DOHH2 (cell line): Measurements from ENCODE around the gene CHD6.

Experiments
- H3F3A ChIP-seq: fragments of 200-600 bp; sonication (generic), shearing (Covaris generic); 2 replicates; pipeline ENCODE4 v1.6.0; 2016; ENCODE audit warnings: antibody characterized with exemption, mild to moderate bottlenecking; ENCODE audit not compliant: control insufficient read depth, insufficient read depth
- H3K27ac ChIP-seq: fragments of 200-600 bp; sonication (generic); 2 replicates; pipeline ENCODE4 v1.5.1; 2014; ENCODE audit warnings: low read depth, mild to moderate bottlenecking, low read length, moderate library complexity
- H3K27me3 ChIP-seq: fragments of 200-600 bp; sonication (generic); 2 replicates; pipeline ENCODE4 v1.6.1; 2014; ENCODE audit warnings: mild to moderate bottlenecking, low read length, mixed read lengths; ENCODE audit not compliant: control insufficient read depth
- H3K36me3 ChIP-seq: fragments of 200-600 bp; sonication (generic); 2 replicates; pipeline ENCODE4 v1.6.1; 2014; ENCODE audit warnings: mild to moderate bottlenecking, low read length, moderate library complexity, mixed read lengths; ENCODE audit not compliant: control insufficient read depth
- H3K4me1 ChIP-seq: fragments of 200-600 bp; sonication (generic); 2 replicates; pipeline ENCODE4 v1.6.1; 2014; ENCODE audit warnings: mild to moderate bottlenecking, low read length, mixed read lengths; ENCODE audit not compliant: control insufficient read depth
- H3K4me2 ChIP-seq: fragments of 200-600 bp; sonication (generic); 2 replicates; pipeline ENCODE4 v1.6.0; 2014; ENCODE audit warnings: mild to moderate bottlenecking, low read length, moderate library complexity
- H3K4me3 ChIP-seq: fragments of 200-600 bp; sonication (generic); 2 replicates; pipeline ENCODE4 v1.5.1; 2014; ENCODE audit warnings: mild to moderate bottlenecking, low read length, mixed read lengths
- H3K79me2 ChIP-seq: fragments of 200-600 bp; sonication (generic); 2 replicates; pipeline ENCODE4 v1.6.1; 2014; ENCODE audit warnings: mild to moderate bottlenecking, low read length, mixed read lengths; ENCODE audit not compliant: control insufficient read depth
- H3K9me2 ChIP-seq: fragments of 200-600 bp; sonication (generic); replicated peaks from 2 replicates; pipeline ENCODE4 v1.6.1; 2014; ENCODE audit warnings: mild to moderate bottlenecking, low read length, mixed read lengths; ENCODE audit not compliant: control insufficient read depth
- H3K9me3 ChIP-seq: fragments of 200-600 bp; sonication (generic); 2 replicates; pipeline ENCODE4 v1.6.1; 2014; ENCODE audit warnings: antibody characterized with exemption, low read length, mixed read lengths; ENCODE audit not compliant: control insufficient read depth, insufficient read depth
- H4K20me1 ChIP-seq: fragments of 200-600 bp; sonication (generic); 2 replicates; pipeline ENCODE4 v1.6.0; 2014; ENCODE audit warnings: low read depth, mild to moderate bottlenecking, antibody characterized with exemption, low read length, moderate library complexity; ENCODE audit not compliant: control insufficient read depth, insufficient read depth
- EZH2phosphoT487 ChIP-seq: fragments of 200-600 bp; sonication (generic); IDR thresholded peaks from 2 replicates; pipeline ENCODE4 v1.6.1; 2017; ENCODE audit warnings: borderline replicate concordance, mild to moderate bottlenecking, antibody characterized with exemption, low read length, moderate library complexity, mixed read lengths
- TF ChIP-seq, protein P1 (sequence below): fragments of 200-600 bp; sonication (generic); IDR thresholded peaks from one replicate; pipeline ENCODE4 v1.5.1; 2014; ENCODE audit warnings: antibody characterized with exemption, mild to moderate bottlenecking, low read depth, low read length; ENCODE audit not compliant: poor library complexity, severe bottlenecking

The CHD6 gene

DNA sequence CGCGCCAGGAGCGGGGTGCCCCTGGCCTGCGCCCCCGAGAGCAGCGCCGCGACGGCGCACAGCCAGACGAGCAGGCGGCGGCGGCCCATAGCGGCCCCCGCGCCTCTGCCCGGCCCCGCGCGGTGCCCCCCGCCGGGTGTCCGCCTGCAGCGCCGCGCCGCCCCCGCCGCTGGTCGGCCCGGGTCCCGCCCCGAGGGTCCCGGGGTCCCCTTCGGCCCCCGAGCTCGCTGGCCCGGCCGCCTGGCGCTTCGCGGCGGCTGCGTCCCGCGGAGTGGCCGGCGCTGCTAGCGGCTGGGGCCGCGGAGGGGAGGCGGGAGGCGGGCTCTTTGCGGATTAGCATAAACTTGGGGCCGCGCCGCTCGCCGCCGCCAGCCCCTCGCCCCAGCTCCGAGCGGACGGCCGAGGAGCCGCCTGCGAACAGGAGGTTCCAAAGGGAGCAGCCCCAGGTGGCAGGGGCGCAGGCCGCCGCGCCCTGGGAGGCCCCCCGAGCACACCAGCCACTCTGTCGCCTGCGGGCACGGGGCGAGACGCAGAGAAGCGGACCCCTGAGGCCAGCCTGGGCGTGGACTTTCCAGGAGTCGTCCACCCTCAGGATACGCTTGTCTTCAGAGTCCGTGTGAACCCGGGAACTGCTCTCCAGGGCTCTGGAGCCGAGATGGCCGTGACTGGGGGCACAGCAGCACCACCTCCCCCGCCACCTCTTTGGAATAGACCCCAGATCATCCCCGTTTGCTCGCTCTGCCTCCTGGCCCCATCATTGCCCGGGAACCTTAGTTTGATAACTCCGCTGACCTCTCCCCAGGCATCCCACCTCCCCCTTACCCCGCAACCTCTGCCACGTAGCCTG lies 251.4 kb downstream of the CHD6 start, which contains the start of gene EMILIN3:
TSS of gene EMILIN3 (minus strand) at position 273 of the 847 bp plus-strand sequence. CDS start at position 89, 184 bp downstream.
- H3K36me3 ChIP-seq = no peaks in the 10 kb centered on the region

DNA sequence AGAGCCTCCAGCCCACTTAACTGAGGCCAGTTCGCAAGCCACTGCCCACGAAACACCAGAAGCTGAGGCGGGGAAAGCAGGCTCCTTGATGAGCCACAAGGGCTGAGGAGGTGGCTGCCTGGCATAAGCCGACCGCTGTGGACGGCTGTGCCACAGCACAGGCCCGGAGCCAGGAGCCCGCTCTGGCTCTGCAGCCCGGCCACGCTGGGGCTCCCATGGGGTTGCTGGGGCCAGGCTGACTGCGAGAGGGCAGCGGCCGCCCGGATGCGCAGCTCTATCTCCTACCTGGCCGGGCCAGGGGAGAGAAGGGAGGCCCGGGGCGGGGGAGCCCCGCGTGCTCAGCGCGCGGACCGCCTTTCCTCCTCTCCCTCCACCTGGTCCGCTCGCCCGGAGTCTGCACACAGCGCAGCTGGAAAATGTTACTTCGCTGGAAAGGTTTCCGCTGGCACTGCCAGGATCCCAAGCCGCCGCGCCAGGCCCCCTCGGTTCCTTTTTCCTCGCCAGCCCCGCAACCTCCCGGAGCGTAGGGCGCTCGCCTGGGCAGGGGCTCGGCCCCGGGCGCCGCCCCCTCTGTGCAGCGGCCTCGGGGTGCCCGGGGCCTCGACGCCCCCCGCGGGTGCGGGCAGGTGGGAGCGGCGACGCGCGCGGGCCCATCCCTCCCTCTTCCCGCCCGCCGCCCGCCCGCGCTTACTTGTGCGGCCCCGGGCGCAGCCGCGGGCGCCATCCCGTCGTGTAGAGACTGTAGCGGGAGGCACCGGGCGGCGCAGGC lies 252.2 kb downstream of the CHD6 start:
- Histone ChIP-seq H3K4me3 (no peak overlapping the region), H3K27ac (no peak overlapping the region)

More for the DNA sequence above, 251.4 kb downstream of the CHD6 start, which contains the start of gene EMILIN3:
- Histone ChIP-seq H3K4me3 (no peak within 1 kb of the TSS), H3K27ac (no peak within 1 kb of the TSS), H3F3A (no peaks in the 10 kb centered on the region), H3K27me3 (no peaks in the 10 kb centered on the region), H3K9me3 (0 out of 2 replicates have a peak, but pooled peaks cover 4% of the 10 kb centered on the region), H3K4me1 (no peaks in the 10 kb centered on the region), H3K9me2 (no peaks in the 10 kb centered on the region), H3K4me2 (no peak within 1 kb of the TSS), H4K20me1 (no peaks in the 10 kb centered on the region), H3K79me2 (no peaks in the 10 kb centered on the region)
- TF ChIP-seq, protein P1, sequence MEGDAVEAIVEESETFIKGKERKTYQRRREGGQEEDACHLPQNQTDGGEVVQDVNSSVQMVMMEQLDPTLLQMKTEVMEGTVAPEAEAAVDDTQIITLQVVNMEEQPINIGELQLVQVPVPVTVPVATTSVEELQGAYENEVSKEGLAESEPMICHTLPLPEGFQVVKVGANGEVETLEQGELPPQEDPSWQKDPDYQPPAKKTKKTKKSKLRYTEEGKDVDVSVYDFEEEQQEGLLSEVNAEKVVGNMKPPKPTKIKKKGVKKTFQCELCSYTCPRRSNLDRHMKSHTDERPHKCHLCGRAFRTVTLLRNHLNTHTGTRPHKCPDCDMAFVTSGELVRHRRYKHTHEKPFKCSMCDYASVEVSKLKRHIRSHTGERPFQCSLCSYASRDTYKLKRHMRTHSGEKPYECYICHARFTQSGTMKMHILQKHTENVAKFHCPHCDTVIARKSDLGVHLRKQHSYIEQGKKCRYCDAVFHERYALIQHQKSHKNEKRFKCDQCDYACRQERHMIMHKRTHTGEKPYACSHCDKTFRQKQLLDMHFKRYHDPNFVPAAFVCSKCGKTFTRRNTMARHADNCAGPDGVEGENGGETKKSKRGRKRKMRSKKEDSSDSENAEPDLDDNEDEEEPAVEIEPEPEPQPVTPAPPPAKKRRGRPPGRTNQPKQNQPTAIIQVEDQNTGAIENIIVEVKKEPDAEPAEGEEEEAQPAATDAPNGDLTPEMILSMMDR = no peak
- no peak for TF ChIP-seq EZH2phosphoT487

DNA sequence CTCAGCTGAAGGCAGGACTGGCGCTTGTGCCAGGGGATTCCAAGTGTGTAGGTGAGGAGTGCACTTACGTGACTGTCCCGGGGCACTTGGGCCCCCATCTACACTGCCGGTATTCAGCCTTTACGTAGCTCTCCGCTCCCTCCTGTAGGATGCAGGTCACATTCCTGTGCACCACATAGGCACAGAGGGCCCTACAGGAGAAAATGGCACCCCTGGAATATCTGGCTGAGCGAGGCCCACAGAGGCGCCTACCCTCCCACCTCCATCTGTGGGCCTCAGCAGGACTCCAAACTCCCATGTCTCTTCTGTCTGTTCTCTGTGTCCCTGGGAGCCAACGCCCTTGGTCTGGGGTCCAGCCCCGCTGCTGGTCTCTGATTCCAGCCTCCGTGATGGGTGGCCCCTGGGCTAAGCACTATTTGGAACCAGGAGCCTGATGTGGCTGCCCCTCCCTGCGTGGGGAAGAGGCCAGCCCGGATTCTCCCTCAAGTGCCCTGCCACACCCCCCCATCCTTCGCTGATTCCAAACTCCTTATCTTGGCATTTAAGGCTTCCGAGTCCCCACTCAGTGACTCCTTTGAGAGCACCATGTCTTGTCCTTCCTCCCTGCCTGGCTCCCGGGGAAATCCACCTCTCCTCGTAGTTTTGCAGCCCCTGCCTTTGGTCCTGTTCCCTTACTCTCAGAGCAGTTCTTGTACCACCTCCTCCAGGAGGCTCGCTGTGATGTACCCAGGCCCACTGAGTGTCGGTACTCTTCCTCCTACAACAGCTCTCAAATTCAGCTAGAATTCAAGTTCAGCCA lies 253.0 kb downstream of the CHD6 start:
- no peaks in the 10 kb centered on the region for H3F3A ChIP-seq

More for the DNA sequence above, 252.2 kb downstream of the CHD6 start:
- Histone ChIP-seq H3F3A (no peaks in the 10 kb centered on the region), H4K20me1 (no peaks in the 10 kb centered on the region), H3K9me2 (no peaks in the 10 kb centered on the region), H3K4me1 (no peaks in the 10 kb centered on the region), H3K79me2 (no peaks in the 10 kb centered on the region), H3K4me2 (no peak overlapping the region), H3K9me3 (0 out of 2 replicates have a peak, but pooled peaks cover 1% of the 10 kb centered on the region), H3K36me3 (no peaks in the 10 kb centered on the region), H3K27me3 (no peaks in the 10 kb centered on the region)
- TF ChIP-seq, protein P1 = no peak
- no peak for TF ChIP-seq EZH2phosphoT487

More for the DNA sequence above, 253.0 kb downstream of the CHD6 start:
- Histone ChIP-seq H3K4me1 (no peaks in the 10 kb centered on the region), H3K4me2 (no peak overlapping the region), H3K27me3 (no peaks in the 10 kb centered on the region), H3K4me3 (no peak overlapping the region), H3K9me3 (no peaks in the 10 kb centered on the region), H4K20me1 (no peaks in the 10 kb centered on the region), H3K9me2 (no peaks in the 10 kb centered on the region), H3K27ac (no peak overlapping the region), H3K79me2 (no peaks in the 10 kb centered on the region), H3K36me3 (no peaks in the 10 kb centered on the region)
- TF ChIP-seq, protein P1 = no peak
- no peak for TF ChIP-seq EZH2phosphoT487
